GM21526 (cell line): ENCODE results near the gene SMG6.

Source experiments
- ATAC-seq: cut with Tn5 transposase; IDR thresholded peaks from one replicate; pipeline ENCODE4 v1.9.1; 2021; ENCODE audit warnings: moderate library complexity; ENCODE audit not compliant: unreplicated experiment, low FRiP score

The SMG6 gene

DNA sequence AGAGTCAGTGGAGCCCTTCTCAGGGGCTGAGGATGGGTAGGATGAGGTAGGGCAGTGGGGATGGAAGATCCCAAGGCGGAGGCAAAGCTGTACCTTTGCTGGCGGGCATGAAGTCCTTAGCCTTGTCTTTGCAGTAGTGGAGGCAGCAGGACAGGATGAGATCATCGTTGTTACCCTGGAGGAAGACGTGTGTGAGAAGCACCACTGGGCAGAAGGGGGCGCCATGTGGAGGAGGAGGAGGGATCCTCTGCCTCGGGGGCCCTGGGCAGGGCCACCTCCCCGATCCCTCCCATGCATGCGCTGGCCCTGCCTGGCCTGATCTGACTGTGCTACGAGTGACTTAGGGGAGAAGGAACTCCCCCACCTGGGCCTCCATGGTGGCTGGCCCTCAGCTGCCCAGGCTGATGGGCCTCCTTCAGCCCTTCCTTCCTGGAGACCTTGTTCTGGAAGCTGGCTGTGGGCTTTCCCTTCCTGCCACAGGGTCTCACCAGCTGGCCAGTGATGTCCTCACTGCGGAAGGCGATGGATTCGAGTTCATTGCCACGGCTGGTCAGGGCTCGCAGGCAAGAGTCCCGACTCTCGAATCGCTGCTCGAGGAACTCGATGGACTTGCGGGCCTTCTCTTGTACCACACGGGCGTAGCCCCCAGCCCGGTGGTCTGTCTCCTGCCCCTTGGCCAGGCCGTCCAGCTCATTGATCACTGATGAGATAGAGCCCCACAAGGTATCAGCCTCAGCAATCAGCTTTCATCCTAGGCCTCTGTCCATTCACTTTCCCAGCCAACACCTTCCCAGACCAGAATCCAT, 238.4 kb downstream of the SMG6 start:
- ATAC-seq, result no peak

DNA sequence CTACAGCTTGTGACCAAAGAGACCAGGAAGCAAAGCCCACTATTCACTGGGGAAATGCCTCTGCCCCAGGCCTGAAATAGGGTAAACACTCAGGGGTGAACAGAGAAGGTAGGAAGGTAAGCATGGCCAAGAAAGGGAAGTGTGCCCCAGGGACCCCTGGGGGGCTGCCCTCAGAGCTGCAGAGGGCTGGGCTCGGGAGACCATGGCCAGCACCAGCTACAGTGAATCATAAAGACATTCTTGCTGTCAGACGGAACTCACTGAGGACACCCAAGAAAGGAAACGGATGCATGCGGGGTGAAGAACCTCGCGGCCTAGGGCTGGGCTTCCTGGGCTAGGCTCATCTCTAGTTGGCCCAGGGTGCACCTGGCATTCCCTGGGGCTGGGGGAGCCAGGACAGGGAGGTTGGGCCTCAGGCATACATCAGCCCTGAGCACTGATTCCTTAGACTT, 239.0 kb downstream of the SMG6 start:
- ATAC-seq, result no peak

DNA sequence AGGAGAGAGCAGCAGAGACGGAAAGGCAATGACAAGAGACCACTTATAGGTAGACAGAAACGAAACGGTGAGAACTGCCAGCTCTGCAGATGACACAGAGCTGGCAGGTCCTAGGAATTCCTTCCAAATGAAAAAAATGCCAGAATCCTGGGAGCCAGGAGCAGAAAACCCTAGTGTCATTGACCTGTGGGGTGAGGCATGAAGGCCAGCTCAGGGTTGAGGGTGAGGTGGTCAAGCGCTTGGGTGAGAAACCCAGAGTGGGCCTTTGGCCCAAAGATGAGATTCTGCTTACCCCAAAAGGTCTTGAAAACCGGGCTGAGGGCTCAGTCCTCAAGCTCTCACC, 239.5 kb downstream of the SMG6 start:
- ATAC-seq, result no peak

DNA sequence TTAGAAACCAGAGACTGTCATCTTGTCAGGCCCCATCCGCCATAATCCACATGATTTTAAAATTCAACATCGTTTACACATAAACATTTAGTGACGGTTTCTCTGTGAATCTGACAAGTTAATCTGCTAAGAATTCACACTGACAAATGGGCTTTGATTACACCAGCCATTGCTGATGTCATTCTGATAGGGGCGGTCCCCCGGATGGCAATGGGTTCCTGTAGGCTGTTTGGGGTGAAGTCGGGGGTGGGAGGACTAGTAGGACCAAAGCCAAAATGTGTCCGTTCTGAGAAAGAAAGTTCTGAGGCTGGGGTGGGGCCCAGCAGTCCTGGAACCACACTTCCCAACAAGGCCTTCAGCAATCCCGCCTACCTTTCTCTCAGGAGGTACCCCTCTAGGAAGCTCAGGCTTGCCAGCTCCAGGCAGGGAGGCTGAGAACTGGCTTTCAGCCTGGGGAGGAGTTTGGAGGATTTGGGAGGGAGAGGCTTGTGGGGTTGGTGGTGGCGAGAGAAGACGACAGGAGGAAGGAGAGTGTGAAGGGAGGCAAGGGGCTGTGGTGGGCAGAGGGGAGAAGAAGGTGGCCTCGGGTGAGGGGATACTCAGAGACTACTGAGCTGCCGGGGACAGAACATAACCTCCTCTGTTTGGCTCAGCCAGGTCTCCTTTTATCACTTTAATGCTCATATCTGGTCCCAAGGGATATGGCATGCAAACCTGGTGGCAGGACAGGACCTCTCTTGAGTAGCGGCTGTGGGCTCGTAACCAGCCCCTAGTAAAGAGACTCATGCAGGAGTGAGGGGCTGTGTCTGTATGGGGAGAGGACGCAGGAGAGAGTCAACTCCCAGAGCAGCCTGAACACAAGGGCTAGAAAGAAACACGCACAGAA, 240.1 kb downstream of the SMG6 start:
- ATAC-seq, result no peak

DNA sequence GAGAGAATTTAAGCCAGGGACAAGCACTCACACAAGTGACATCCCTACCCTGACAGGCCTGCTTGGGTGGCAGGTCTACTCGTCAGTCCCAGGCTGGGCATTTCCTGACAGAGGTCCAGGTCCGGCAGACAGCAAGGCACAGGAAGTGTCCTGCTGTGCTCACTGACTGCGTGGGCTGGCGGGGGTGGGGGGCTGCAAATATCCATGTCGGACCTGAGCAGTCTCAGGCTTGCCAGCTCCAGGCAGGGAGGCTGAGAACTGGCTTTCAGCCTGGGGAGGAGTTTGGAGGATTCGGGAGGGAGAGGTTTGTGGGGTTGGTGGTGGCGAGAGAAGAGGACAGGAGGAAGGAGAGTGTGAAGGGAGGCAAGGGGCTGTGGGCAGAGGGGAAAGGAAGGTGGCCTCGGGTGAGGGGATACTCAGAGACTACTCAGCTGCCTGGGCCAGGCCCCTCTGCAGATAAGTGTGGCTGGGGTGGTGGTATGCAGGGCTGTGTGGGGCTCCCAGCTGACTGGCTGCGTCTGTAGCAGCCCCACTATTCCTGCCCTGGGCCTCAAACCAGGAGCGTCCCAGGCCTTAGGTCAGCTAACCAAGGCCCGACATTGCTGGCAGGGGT, 240.9 kb downstream of the SMG6 start:
- no peak for ATAC-seq

DNA sequence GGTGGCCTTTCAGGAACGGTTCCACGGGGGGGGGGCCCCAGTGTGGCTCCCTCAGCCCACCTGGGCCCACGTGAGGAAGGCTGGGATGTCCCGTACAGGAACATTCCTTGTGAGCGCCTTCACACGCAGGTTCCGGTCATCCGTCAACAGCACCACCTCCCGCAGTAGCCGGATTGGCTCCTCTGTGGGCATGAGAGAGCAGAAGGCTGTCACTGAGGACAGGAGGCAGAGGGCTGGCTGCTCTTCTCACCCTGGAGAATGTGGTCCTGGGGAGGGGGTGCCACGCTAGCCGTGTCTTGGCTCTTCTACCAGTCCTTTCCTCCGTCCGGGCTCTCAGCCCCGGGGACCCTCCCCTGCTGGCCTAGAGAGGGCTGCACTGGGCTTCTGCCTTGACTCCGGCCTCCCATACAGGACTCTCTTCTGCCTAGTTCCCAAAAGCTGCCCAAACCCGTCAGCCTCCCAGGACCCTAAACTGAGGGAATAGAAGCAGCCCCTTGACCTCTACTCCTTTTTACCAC, 242.1 kb downstream of the SMG6 start:
- ATAC-seq, result no peak

DNA sequence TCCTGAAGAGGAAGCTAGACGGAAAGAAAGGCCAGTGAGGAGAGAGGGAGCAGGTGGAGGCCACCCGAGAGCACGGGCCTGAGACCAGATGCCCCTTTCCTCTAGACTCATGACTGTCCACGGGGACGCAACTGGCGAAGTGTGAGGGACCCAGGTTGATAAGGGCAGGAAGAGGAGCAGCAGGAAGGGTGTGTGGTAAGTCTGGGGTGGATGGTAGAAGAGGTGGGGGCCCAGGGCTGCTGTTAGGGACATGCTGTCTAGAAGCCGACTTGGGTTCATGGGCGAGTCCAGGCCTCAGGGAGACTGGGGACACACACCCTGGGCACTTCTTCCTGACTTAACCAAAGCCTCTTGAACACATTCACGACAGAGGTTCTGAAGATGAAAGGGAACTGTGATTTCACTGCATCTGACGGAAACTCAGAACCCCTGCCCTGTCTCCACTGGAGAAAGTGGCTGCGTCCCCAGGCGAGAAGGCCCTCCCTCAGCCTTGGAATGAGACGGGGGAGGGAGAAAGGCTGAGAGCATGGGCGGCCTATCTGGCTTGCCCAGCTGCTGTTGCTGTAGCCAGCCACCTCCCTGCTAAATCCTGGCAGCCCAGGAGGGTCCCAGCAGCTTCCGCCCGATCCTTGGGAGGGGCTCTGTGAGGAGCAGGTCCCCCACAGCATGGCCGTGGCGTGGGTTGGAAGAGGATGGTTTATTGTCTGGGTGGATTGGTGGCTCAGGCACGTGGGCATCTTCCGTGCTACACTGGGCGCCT, 242.7 kb downstream of the SMG6 start:
- no peak for ATAC-seq

DNA sequence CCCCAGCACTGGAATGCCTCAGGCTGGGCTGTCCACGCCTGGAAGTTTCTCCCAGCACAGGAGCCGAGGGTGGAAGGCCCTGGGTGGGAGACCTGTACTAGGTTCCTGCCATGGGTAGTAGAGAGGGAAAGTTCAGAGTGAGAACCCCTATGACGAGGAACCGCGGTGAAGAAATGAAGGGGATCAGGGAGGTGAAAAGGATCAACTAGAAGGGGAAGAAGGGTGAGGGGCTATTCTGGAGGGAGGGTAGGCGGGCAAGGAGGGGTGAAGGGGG, 243.3 kb downstream of the SMG6 start:
- ATAC-seq, result no peak

DNA sequence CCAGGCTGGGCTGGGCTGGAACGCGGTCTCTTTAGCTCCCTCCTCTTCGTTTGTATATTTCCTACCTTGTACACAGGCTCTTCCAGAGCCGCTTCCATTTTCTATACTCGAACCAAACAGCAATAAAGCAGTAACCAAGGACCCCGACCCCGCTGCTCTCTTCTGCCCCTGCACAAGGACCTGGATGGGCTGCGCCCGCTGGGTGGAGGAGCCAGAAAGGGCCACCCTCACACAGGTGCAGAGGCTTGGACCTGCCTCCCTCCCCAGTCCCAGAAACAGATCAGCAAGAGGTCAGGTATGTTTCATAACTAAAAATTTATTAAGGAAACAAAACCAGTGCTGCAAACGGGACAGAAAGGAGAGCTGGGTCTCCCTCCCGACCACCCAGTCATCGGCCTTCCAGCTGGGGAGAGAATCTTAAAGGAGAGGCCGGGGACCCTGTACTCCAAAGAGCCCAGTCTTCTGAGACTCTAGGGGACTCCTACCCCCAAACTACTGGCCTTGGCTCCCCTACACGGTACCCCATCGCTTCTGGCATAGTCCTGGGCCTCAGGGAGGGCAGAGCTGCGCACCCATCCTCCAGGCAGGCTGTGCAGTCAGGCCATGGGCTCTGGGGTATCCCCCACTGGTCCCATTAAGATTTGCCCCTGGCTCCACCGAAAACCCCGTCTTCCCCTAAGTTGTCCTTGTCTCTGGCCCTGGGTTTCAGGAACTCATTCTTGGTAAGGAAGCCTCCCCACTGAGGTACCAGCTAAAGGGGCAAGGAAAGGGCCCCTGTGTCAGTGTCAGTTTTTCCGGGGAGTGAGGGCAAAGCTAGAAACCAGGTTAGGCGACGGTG, 243.8 kb downstream of the SMG6 start:
- ATAC-seq, result no peak

DNA sequence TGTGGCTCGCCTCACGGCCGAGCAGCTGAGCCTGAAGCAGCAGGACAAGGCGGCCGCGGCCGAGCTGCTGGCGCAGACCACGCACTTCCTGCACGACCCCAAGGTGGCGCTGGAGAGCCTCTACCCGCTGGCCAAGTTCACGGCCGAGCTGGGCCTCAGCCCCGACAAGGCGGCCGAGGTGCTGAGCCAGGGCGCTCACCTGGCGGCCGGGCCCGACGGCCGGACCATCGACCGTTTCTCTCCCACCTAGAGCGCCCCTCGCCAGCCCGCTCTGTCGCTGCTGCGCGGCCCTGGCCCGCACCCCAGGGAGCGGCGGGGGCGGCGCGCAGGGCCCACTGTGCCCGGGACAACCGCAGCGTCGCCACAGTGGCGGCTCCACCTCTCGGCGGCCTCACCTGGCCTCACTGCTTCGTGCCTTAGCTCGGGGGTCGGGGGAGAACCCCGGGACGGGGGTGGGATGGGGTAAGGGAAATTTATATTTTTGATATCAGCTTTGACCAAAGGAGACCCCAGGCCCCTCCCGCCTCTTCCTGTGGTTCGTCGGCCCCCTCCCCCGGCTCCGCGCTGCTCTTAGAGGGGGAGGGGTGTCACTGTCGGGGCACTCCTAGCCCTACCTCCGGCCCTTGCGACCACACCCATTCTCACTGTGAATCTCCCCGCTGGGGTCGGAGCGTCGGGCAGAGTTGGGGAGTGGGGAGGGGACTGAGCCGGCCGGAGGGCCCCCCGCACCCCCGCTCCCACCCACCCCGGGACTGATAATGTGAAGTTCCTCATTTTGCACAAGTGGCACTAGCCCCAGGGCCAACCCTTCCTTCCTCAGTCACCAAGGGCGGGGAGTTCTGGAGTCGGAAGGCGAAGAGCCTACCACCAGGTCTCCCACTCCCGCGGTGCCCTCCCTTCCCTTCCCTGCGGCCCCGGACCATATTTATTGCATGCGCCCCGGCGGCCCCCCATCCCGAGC, 244.7 kb downstream of the SMG6 start:
- no peak for ATAC-seq

DNA sequence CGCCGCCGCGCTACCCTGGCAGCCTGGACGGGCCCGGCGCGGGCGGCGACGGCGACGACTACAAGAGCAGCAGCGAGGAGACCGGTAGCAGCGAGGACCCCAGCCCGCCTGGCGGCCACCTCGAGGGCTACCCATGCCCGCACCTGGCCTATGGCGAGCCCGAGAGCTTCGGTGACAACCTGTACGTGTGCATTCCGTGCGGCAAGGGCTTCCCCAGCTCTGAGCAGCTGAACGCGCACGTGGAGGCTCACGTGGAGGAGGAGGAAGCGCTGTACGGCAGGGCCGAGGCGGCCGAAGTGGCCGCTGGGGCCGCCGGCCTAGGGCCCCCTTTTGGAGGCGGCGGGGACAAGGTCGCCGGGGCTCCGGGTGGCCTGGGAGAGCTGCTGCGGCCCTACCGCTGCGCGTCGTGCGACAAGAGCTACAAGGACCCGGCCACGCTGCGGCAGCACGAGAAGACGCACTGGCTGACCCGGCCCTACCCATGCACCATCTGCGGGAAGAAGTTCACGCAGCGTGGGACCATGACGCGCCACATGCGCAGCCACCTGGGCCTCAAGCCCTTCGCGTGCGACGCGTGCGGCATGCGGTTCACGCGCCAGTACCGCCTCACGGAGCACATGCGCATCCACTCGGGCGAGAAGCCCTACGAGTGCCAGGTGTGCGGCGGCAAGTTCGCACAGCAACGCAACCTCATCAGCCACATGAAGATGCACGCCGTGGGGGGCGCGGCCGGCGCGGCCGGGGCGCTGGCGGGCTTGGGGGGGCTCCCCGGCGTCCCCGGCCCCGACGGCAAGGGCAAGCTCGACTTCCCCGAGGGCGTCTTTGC, 245.6 kb downstream of the SMG6 start:
- no peak for ATAC-seq

DNA sequence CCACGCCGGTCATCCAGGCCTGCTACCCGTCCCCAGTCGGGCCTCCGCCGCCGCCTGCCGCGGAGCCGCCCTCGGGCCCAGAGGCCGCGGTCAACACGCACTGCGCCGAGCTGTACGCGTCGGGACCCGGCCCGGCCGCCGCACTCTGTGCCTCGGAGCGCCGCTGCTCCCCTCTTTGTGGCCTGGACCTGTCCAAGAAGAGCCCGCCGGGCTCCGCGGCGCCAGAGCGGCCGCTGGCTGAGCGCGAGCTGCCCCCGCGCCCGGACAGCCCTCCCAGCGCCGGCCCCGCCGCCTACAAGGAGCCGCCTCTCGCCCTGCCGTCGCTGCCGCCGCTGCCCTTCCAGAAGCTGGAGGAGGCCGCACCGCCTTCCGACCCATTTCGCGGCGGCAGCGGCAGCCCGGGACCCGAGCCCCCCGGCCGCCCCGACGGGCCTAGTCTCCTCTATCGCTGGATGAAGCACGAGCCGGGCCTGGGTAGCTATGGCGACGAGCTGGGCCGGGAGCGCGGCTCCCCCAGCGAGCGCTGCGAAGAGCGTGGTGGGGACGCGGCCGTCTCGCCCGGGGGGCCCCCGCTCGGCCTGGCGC, 246.3 kb downstream of the SMG6 start:
- no peak for ATAC-seq

DNA sequence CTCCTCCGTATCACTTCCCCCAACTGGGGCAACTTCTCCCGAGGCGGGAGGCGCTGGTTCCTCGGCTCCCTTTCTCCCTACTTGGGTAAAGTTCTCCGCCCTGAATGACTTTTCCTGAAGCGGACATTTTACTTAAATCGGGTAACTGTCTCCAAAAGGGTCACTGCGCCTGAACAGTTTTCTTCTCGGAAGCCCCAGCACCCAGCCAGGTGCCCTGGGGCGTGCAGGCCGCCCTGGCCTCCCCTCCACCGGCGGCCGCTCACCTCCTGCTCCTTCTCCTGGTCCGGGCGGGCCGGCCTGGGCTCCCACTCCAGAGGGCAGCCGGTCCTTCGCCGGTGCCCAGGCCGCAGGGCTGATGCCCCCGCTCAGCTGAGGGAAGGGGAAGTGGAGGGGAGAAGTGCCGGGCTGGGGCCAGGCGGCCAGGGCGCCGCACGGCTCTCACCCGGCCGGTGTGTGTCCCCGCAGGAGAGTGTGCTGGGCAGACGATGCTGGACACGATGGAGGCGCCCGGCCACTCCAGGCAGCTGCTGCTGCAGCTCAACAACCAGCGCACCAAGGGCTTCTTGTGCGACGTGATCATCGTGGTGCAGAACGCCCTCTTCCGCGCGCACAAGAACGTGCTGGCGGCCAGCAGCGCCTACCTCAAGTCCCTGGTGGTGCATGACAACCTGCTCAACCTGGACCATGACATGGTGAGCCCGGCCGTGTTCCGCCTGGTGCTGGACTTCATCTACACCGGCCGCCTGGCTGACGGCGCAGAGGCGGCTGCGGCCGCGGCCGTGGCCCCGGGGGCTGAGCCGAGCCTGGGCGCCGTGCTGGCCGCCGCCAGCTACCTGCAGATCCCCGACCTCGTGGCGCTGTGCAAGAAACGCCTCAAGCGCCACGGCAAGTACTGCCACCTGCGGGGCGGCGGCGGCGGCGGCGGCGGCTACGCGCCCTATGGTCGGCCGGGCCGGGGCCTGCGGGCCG, 247.1 kb downstream of the SMG6 start:
- ATAC-seq, result no peak

DNA sequence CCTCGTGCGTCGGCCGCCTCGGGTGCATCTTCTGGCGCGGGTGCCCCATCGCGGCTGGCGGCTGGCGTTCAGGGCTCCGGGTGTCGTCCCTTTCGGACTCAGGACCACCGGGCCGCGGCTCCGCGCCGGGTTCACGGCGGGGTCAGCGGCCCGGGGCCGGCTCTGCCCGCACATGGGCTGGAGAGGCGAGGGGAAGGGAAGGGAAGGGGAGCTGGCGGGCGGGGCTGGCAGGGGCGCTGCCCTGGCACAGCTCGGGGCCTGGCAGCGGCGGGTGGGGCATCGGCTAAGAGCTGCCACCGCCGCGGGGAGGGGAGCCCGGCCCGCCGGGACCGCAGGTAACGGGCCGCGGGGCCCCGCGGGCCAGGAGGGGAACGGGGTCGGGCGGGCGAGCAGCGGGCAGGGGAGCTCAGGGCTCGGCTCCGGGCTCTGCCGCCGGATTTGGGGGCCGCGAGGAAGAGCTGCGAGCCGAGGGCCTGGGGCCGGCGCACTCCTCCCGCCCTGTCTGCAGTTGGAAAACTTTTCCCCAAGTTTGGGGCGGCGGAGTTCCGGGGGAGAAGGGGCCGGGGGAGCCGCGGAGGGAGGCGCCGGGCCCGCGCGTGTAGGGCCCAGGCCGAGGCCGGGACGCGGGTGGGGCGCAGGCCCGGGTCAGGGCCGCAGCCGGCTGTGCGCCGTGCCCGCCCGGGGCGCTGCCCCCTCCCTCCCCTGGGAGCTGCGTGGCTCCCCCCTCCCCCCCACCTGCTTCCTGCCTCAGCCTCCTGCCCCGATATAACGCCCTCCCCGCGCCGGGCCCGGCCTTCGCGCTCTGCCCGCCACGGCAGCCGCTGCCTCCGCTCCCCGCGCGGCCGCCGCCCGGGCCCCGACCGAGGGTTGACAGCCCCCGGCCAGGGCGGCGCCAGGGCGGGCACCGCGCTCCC, 248.0 kb downstream of the SMG6 start:
- ATAC-seq, result no peak

DNA sequence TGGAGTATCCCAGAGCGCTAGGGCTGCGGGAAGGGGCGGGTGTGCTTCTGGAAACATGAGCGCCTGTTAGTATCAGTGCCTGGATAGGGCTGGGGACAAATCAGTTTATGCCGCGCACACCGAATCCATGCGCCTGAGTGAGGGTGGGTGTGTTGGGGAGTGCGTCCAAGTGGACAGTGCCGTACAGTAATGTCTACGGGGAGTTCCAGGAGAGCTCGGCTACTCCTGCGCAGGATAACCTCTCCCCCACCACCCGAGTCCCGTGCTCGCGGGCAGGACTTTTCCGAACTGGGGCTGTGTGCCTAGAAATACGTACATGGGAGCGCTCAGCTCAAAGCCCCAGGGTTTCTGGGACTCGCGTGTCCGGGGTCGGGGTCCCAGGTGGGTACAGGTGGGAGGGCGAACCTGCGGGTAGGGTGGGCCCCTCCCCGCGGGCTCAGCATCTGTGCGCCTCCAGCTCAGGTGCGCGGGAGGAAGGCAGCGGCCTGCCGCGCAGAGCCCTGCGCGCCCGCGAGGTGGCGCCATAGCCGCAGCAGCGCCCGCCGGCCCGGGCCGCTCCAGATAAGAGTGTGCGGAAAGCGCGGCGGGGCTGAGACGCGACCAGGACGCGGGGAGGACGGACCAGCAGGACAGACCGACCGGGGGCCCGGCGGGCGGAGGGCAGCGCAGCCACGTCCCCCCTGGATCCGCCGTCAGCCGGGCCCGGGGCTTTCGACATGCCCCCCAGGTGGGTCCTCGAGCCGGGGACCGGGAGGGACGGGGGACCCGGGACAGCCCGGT, 248.9 kb downstream of the SMG6 start, which contains the start of gene HIC1:
Gene HIC1, plus strand, starts transcription at position 592 of the 780 bp plus-strand sequence. CDS start 1,588 bp downstream, outside the sequence.
- no peak for ATAC-seq
